Fibroblast of peridontal ligament (primary cell): ENCODE results near the gene COX5B.

ENCODE experiments used
- DNase-seq: peaks from one replicate; pipeline ENCODE4 v3.0.0-alpha.2; 2010; ENCODE audit errors: extremely low read depth

The COX5B gene

DNA sequence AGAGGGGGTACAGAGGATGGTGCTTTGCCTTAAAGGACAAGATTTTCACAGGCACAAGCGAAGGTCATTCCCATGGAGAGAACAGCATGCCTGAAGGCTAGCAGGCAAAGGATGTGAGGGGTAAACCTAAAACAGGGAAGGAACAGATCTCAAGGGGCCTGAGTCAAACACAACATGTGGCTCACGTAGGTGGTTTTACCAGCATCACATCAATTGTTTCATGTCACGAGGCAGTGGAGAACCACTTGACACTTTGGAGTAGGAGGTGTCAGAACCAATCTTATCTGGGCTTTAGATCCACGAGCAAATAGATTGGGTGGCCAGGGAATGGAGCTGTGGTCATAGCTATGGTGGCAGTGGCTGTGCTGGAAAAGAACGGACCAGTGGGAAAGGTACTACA lies 8.4 kb downstream of the COX5B start:
- no peak for DNase-seq

DNA sequence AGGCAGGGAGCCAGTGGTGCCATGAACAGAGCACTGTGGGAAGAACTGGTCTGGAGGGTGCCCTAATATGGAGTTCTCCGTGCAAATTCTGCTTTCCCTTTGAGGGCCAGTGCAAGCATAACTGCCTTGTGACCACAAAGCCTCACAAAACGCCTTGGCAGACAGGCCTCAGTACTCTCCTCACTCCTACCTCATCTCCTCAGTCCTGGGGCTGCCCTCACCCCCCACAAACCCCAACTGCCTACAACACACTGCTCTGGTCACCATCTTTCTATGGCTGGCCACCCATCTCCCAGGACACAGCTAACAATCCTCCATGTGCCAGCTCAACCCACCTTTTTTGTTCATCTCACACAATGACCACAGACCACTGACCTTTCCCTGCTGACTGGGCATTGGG lies 8.9 kb downstream of the COX5B start:
- DNase-seq, result no peak

DNA sequence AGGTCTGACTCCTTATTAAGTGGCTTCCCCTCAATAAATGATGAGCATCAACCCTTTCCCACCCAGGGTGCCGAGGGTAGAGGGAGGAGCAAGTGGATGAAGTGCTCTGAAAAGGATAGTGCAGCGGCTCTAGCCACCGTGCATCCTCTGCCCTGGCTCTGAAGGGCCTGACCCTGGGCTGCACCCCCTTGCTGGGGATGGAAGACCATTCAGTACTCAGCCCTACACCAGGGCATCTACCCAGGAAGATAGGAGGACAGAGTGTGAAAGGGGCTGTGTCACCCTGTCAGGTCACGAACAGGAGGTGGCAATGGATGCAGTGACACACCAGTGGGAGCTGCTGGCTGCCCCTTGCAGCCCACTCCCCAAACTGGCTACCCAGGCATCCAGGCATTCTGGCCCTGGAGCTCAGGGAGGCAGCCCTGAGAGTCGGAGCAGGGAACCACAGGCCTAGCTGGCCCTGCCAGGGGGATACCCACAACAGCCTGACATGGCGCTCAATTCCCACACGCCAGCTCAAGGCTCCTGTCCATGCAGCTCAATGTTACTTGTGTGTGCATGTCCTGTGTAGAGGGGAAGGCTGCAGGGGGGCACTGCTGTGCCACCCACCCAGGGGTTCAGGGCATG lies 10.4 kb downstream of the COX5B start:
- DNase-seq, result no peak

DNA sequence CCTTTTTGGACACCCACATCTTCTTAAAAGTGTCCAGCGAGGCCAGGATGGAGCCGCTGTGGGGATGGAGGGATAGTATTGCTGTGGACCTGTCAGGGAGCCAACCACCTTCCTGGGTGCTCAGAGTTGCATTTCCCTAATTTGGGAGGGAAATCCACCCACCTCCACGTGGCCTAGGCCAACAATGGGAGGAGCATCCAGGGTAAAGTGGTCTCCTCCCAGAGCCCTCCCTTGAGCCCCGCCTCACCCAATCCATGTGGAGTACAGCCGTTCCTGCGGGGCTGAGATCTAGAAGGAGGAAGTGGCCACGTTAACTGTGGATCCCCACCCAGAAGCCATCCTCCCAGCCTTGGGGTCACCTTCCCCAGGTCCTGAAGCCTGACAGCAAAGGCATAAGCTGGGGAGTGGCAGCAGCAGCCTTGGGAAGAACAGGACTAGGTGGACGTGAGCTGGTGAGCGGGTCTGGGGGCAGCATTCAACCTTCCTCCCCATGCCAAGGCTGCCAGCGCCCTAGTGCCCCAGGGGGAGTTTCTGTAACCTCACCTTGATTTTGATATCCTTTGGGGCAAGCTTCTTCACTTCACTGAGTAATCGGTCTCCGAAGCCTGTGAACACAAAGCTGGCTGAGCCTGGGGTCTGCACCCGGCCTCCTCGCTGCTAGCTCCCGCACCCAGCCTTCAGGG lies 11.2 kb downstream of the COX5B start:
- DNase-seq, result no peak

DNA sequence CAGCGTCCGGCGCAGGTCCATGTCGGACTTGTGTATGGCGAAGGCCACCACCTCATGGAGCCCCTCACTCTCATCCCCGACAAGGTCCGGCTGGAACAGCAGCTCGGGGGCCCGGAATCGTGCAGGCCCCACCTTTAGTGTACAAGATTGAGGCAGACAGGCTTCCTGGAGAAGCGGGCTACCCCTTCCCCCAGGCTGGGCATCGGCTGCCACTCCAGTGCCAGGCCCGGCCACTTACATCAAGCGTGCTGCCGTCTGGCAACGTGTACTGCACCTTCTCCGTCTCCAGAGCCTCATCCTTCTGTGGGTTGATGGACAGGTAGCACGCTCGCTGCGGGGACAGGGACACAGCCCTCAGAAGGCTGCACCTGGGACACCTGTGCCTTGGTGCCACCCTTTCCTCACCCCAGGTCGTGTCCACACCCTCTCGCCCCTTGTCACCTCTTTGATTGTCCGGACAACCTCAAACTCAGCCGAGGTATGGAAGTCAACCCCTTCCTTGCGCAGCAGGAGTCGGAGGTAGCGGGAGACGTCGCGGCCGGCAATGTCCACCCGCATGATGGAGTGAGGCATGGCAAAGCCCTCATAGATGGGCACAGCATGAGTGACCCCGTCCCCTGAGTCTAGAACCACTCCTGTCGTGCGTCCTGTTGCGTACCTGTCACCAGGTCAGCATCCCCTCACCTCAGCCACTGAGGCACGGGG lies 12.3 kb downstream of the COX5B start:
- no peak for DNase-seq

DNA sequence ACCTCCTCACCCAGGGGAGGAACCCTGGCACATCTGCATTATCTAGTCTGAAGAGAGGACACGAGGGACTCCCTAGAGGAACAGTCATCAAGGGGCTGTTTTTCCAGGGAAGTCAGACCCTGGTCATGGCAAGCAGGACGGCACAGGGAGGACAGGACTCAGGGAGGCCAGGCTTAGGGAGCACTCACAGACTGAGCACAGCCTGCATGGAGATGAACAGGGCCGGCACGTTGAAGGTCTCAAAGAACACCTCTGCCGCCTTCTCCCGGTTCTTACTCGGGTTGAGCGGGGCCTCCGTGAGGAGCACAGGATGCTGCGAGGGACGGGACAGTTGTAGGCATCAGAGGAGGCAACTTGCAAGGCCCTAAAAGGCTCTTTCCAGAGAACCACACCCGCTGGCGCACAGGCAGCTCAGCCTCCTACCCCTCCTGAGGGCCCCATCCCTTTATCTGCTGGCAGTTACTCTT lies 12.9 kb downstream of the COX5B start:
- no peak for DNase-seq

DNA sequence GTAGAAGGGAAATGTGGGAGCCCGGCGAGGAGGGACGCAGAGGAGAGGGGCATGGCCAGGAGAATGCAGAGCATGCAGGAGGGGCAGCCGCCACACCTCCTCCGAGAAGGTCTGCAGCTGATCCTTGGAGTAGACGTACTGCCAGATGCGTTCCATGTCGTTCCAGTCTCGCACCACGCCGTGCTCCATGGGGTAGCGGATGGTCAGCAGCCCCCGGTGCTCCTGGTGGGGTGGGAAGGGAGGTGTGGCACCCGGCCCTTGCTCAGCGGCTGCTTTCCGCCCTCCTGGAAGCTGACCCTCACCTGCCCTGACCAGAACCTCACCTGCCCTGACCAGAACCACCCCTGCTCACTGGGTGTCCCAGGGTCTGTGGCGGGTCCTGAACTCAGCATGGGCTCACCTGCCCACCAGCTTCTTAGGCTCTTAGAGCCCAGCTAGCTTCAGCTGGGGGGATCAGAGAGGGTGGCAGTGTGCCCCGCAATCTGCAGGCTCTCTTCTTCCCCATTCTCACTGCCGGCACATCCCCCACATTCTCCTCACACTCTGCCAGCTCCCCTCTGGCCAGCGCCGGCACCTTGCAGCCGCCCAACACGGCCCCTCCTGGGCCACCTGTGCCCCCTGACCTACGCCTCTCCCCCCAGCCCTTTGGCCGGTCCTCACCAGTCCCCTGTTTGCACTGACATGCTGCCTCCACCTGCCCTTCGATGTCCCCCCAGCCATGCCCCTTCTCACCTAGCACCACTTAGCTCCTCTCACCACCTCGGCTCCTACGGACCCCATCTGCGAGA lies 13.6 kb downstream of the COX5B start:
- DNase-seq, result no peak

DNA sequence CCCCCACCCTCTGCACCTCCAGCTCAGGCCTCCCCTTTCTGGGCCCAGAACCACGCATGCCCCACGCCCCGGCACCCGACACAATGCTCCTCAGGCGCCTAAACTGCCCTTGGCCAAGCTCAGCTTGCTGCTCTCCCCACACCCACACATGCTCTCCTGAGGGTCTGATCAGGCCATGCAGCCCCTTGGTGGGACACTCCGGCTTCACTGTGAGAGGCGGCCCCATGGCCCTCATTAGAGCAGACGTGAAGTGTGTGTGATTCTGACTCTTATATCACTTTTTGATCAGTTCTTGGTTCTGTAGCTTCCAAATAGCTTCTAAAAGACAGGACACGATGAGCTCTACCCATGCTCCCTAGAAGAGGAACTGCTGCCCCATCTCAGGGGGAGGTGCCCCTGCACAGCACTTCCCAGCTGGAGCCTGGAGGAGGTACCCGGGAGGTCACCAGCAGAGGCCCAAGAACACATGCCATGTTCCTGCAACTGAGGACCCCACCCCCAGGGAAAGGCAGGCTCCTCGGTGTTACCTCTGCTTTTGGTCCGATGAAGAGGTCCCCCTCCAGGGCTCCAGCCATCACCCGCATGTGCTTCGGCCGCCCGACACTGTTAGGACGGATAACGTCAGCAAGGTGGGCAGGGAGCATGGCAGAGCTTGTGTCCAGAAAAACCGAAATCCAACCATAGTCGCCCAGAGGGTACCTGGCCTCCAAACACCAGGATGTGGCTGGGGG lies 14.3 kb downstream of the COX5B start:
- DNase-seq, result no peak

DNA sequence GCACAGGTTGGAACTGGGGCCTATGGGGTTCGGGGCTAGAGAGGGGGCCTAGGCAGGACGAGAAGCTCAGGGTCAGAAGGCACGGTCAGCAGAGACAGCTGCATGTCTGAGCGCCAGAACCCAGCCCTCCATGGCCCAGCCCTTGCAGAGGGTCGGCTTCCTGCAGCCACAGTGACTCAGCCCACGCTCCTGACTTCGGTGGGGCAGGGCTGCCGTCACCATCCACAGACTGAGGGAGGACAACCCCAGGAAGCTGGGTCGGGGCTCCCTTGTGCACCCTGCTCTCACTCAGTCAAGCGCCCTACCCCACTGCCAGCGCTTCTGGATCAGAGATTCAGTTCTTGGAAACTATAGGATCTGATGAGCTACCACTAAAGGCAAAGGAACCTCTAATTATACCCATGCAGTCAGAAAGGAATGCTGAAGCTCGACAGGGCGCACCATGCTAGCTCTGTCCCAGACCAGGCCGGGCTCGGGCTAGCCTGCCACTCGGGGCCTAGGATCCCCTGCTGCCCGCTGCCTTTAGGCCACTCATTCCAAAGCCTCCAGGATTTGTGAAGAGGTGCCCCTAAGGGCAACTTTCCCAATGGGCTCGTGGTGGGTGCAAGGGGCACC lies 15.0 kb downstream of the COX5B start:
- no peak for DNase-seq

DNA sequence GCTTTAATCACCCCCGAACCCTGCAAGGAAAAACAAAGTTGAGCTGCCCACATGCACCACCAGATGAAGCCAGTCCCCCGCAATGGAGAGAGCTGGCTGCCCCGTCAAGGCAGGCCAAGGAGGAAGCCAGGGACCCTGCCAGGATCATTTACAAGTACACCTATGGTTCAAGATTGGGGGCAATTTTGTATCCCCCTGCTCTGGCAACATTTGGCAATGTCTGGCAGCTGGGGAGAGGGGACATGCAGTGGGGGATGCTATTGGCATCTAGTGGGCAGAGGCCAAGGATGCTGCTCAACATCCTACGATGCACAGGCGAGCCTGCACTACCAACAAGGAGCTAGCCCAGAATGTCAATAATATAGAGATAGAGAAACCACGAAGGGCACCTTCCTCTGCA lies 16.1 kb downstream of the COX5B start:
- DNase-seq, result no peak

DNA sequence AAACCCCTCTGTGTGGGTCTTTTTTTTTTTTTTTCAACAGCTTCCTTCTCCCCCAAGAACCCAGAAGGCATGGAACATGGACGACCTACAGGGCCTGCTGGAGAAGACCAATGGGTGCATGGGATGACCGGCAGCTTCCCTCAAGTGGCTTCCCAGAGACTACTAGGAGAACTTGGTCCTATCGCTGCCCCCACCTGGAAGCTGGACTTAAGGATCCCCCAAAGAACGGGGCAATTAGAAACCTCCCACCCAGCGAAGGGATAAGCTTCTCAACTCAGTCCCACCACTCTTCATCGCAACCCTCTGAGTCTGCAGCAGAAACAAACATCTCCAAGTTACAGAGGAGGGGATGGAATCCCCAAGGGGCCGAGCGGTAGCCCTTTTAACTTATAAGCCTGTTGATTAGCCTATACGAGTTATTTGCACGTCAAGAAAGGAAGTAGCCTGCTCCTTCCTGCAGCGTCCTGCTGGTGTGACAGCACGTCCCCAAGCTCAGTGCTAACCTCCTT lies 16.6 kb downstream of the COX5B start:
- no peak for DNase-seq

DNA sequence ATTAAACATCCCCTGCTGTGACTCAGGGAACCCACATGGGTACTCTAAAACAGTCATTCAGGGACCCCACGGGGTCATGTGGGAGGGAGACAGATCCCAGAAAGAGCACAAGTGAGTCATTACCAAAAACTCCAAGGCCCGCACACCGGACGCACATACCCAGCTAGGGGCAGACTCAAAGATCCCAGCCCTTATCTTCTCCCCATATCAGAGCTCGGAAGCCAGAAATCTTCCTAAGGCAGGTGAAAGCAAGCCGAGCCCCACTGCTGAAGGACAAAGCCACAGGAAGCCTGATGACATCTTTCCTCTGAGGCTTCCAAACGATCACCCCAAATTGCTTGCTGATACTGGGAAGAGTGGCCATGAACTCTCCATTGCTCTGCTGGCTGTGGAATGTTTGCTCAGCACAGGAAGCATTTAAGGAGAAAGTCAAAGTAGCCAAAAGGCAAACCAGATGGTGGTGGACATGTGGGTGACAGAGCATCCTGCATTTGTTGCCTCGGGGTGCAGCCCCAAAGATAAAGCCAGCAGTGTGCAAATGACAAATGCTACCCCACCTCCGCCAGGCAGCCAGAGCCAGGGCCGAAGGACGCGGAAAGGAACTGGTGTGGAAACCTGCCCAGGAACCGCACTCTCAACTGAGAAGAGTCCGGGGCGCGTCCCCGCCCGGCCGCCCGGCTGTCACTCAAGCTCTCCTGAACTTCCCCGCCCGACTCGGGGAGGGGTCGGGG lies 17.2 kb downstream of the COX5B start:
- peak; percentile 70 for DNase-seq

DNA sequence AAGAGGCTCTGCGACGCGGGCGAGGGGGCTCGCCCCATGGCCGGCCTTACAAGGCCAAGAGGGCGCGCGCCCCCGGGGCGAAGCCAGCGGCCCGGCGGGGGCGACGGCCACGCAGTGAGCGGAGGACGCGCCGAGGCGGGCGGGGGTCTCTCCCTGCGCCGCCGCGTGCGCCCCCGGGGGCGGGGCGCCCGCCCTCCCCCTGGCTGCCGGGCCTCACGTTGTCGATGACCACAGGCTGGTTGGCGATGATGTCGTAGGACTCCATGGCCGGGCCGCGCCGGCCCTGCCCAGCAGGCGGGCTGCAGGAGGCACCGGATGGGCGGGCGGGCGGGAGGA lies 17.7 kb downstream of the COX5B start:
- no peak for DNase-seq

DNA sequence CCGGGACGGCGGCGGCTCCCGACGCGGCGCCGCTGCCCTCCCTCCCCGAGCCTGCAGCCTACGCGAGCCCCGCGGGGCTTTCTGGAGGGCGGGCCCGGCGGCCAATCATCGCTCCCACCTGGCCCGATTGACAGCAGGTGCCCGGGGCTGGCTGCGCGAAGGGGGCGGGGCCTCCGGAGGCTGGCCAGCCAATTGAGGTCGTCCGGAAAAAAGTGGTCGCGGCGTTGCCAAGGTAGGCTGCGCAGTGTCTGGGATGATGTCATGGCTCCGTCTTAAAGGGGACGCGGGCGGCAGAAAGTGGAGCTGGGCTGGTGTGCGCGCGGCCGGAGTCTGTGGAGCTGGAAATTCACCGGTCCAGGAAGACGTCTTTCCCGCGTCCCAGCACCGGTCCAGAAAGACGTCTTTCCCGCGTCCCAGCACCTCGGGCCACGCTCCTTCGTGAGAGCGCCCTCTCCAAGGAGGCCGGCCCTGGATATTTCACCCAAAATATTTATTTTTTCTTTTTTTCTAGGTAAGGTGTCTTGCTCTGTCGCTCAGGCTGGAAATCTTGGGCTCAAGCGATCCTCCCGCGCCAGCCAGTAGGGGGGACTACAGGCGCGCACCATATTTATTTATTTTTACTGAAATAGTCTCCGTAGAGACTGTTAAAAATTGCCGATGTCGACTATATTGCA lies 18.2 kb downstream of the COX5B start, which contains the start of gene ACTR1B:
Gene ACTR1B (minus strand): TSS at position 83 of the 674 bp plus-strand sequence. CDS start 154 bp downstream, outside the sequence.
- peak; percentile 97 for DNase-seq

DNA sequence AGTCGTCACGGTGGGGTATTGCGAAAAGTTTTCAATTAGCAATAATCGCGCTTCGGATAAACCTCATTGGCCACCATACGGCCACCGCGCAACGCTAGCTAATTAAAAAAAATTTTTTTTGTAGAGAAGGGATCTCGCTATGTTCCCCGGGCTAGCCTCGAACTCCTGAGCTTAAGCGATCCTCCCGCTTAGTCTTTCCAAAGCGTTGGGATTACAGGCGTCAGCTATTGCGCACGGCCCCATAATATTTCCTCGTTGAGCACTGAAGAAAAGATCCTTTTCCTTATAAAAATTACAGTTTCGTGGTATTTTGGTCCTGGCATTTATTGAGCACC lies 18.7 kb downstream of the COX5B start:
- no peak for DNase-seq

DNA sequence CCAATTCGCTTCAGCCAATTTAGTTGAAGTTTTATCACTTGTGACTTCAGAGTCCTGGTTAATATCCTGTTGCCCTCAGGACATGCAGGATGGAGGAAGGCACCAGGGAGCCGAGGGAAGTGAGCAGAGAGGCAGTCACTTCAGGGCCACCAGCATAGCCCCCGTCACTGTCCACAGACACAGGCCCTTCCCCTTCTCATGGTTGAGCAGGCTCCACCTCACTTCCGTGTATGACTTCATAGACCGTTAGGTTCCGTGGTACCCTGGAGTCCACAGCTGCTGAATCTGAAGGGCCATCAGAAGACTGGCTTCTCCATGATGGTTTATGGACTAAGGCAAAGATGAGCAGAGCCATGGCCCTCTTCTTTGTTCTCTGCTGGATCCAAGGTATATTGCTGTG lies 23.6 kb downstream of the COX5B start, which contains the start of gene C2orf92:
Gene C2orf92 (plus strand): TSS at position 266 of the 400 bp plus-strand sequence. CDS start 76 bp downstream, at position 342.
- DNase-seq, result no peak

DNA sequence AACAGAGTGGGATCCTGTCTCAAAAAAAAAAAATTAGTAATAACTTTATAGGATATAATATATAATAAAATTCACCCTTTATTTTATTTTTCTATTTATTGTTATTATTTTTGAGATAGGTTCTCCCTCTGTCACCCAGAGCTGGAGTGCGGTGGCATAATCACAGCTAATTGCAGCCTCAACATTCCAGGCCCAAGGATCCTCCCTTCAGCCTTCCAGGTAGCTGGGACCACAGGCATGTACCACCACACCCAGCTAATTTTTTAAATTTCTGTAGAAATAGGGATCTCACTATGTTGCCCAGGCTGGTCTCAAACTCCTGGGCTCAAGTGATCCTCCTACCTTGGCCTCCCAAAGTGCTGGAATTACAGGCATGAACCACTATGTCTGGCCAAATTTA lies 24.6 kb downstream of the COX5B start:
- no peak for DNase-seq

DNA sequence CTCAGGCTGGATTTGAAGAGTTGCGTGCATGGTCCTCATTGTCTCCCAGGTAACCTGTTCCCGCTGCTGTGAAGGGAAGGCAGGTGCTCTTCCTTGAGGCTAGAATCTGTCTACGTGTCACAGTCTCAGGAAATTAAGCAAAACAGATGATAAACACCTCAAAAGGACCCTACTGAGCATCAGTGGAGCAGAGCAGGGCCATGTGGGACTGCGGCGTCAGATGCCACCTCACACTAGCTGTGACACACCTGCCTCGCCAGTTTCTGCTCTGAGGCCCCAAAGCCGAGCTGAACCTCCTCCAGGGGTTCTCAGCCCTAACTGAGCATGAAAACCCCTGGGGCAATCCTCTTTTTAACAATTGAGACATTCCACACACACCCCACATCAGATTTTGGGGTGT lies 25.7 kb downstream of the COX5B start:
- no peak for DNase-seq

DNA sequence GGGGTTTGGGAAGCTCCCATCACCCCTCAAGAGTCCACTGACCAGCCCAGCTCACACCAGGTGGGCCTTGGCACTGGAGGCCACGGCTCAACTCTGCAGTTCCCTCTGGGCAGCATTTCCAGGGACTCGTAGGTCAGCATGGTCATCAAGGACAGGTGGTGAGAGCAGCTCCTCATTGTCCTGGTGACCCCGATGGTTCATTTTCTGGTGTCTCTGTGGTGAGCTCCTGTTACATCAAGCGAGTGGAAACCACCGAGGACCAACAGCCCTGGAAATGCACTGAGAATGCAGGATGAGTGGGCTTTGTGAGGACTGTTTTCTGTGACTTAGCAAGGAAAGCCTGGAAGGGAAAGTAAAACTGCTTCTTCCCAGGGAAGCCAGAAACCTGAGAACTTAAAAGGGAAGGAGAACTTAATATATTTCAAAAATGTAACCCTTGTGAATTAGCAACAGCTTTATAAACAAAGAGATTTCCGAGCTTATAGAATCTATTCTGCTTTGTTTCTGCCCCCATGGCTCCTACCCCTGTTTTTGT lies 26.8 kb downstream of the COX5B start:
- peak; percentile 28 for DNase-seq
